ENCODE measurements around the gene PCDHGB2.
"Not testable (repeated sequence)": the region's sequence is repeated elsewhere in the genome, so short reads cannot be mapped to it uniquely, and the experiment has no call there.

PCDHGB2 gene

GRCh38 chr5:141384471-141385267 lies 24.9 kb downstream of the PCDHGB2 start:
- no peak for DNase-seq (ENCODE audit: low read depth in 3 of 3, low spot score in 1 of 3)

GRCh38 chr5:141387557-141388311 lies 27.9 kb downstream of the PCDHGB2 start, which contains the start of gene PCDHGB4:
Gene PCDHGB4 (plus strand): TSS chr5:141387698. CDS start chr5:141387885, 187 bp downstream.
- not testable (repeated sequence) for DNase-seq (ENCODE audit: low read depth in 3 of 3, low spot score in 1 of 3)

- DNase-seq (ENCODE audit: low read depth in 3 of 3, low spot score in 1 of 3) = no peak
Observed at GRCh38 chr5:141388661-141389060, 28.9 kb downstream of the PCDHGB2 start.

GRCh38 chr5:141389153-141390042 lies 29.6 kb downstream of the PCDHGB2 start:
- DNase-seq (ENCODE audit: low read depth in 3 of 3, low spot score in 1 of 3) = no peak

GRCh38 chr5:141392429-141393198 lies 32.8 kb downstream of the PCDHGB2 start, which contains the start of gene PCDHGA8:
Gene PCDHGA8 (plus strand): TSS chr5:141392633. CDS start chr5:141392814, 181 bp downstream.
- DNase-seq (ENCODE audit: low read depth in 3 of 3, low spot score in 1 of 3) = no peak

- DNase-seq (ENCODE audit: low read depth in 3 of 3, low spot score in 1 of 3) = no peak
Observed at GRCh38 chr5:141393267-141393666, 33.5 kb downstream of the PCDHGB2 start.

GRCh38 chr5:141394401-141395187 lies 34.8 kb downstream of the PCDHGB2 start:
- DNase-seq (ENCODE audit: low read depth in 3 of 3, low spot score in 1 of 3) = not testable (repeated sequence)

GRCh38 chr5:141397756-141398551 lies 38.2 kb downstream of the PCDHGB2 start, which contains the start of gene PCDHGB5:
Gene PCDHGB5 (plus strand): TSS chr5:141397947. CDS start chr5:141398128, 181 bp downstream.
- DNase-seq (ENCODE audit: low read depth in 3 of 3, low spot score in 1 of 3) = not testable (repeated sequence)

GRCh38 chr5:141398608-141399007 lies 38.8 kb downstream of the PCDHGB2 start:
- no peak for DNase-seq (ENCODE audit: low read depth in 3 of 3, low spot score in 1 of 3)

- DNase-seq (ENCODE audit: low read depth in 3 of 3, low spot score in 1 of 3) = no peak
Observed at GRCh38 chr5:141399555-141400258, 39.9 kb downstream of the PCDHGB2 start.

- no peak for DNase-seq (ENCODE audit: low read depth in 3 of 3, low spot score in 1 of 3)
Observed at GRCh38 chr5:141402553-141403243, 42.9 kb downstream of the PCDHGB2 start, which contains the start of gene PCDHGA9. Gene PCDHGA9 (plus strand): TSS chr5:141402778. CDS start chr5:141402953, 175 bp downstream.

GRCh38 chr5:141403387-141403786 lies 43.6 kb downstream of the PCDHGB2 start:
- no peak for DNase-seq (ENCODE audit: low read depth in 3 of 3, low spot score in 1 of 3)

- DNase-seq (ENCODE audit: low read depth in 3 of 3, low spot score in 1 of 3) = not testable (repeated sequence)
Observed at GRCh38 chr5:141407790-141408505, 48.2 kb downstream of the PCDHGB2 start, which contains the start of gene PCDHGB6. Gene PCDHGB6 (plus strand): TSS chr5:141408021. CDS start chr5:141408203, 182 bp downstream.

GRCh38 chr5:141409598-141410306 lies 50.0 kb downstream of the PCDHGB2 start:
- DNase-seq (ENCODE audit: low read depth in 3 of 3, low spot score in 1 of 3) = no peak

- no peak for DNase-seq (ENCODE audit: low read depth in 3 of 3, low spot score in 1 of 3)
Observed at GRCh38 chr5:141411575-141411974, 51.8 kb downstream of the PCDHGB2 start.
